ENCODE results near the gene GPR146.

GRCh38 chr7:1106063-1106792, 61.9 kb downstream of the GPR146 start:
- TF ChIP-seq, protein P1, sequence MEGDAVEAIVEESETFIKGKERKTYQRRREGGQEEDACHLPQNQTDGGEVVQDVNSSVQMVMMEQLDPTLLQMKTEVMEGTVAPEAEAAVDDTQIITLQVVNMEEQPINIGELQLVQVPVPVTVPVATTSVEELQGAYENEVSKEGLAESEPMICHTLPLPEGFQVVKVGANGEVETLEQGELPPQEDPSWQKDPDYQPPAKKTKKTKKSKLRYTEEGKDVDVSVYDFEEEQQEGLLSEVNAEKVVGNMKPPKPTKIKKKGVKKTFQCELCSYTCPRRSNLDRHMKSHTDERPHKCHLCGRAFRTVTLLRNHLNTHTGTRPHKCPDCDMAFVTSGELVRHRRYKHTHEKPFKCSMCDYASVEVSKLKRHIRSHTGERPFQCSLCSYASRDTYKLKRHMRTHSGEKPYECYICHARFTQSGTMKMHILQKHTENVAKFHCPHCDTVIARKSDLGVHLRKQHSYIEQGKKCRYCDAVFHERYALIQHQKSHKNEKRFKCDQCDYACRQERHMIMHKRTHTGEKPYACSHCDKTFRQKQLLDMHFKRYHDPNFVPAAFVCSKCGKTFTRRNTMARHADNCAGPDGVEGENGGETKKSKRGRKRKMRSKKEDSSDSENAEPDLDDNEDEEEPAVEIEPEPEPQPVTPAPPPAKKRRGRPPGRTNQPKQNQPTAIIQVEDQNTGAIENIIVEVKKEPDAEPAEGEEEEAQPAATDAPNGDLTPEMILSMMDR (IDR thresholded peaks at IDR 0.05), result no peak
- no peak for TF ChIP-seq POLR2A (IDR thresholded peaks at IDR 0.05)
- no peak for TF ChIP-seq POLR2AphosphoS5 (IDR thresholded peaks at IDR 0.05)
- no peak for TF ChIP-seq EP300 (IDR thresholded peaks at IDR 0.05; ENCODE audit: low read depth)

Measured in transverse colon (tissue), 4 donors.